Measurements from ENCODE around the gene CNIH3.

DNA sequence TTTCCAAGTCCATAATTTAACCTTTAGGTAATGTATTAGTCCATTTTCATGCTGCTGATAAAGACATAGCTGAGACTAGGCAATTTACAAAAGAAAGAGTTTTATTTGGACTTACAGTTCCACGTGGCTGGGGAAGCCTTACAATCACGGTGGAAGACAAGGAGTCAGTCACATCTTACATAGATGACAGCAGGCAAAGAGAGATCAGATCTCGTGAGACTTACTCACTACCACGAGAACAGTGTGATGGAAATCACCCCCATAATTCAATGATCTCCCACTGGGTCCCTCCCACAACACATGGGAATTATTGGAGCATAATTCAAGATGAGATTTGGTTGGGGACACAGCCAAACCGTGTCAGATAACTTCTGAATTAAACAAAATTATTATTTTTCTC is 44.0 kb downstream of the CNIH3 start:
- TF ChIP-seq POLR2A (IDR thresholded peaks at IDR 0.05): no peak
- no peak for TF ChIP-seq POLR2AphosphoS5 (IDR thresholded peaks at IDR 0.05)
- TF ChIP-seq, protein P1, sequence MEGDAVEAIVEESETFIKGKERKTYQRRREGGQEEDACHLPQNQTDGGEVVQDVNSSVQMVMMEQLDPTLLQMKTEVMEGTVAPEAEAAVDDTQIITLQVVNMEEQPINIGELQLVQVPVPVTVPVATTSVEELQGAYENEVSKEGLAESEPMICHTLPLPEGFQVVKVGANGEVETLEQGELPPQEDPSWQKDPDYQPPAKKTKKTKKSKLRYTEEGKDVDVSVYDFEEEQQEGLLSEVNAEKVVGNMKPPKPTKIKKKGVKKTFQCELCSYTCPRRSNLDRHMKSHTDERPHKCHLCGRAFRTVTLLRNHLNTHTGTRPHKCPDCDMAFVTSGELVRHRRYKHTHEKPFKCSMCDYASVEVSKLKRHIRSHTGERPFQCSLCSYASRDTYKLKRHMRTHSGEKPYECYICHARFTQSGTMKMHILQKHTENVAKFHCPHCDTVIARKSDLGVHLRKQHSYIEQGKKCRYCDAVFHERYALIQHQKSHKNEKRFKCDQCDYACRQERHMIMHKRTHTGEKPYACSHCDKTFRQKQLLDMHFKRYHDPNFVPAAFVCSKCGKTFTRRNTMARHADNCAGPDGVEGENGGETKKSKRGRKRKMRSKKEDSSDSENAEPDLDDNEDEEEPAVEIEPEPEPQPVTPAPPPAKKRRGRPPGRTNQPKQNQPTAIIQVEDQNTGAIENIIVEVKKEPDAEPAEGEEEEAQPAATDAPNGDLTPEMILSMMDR (IDR thresholded peaks at IDR 0.05): no peak
- no peak for TF ChIP-seq EP300 (IDR thresholded peaks at IDR 0.05)

Data from upper lobe of left lung (tissue), 4 donors.